NCI-H2196 (cell line): ENCODE data around the gene BCAS4.

ENCODE experiments used
- DNase-seq: peaks from one replicate; lab custom pipeline; 2025; ENCODE audit not compliant: unreplicated experiment; lab: John Stamatoyannopoulos, UW

BCAS4 gene

DNA sequence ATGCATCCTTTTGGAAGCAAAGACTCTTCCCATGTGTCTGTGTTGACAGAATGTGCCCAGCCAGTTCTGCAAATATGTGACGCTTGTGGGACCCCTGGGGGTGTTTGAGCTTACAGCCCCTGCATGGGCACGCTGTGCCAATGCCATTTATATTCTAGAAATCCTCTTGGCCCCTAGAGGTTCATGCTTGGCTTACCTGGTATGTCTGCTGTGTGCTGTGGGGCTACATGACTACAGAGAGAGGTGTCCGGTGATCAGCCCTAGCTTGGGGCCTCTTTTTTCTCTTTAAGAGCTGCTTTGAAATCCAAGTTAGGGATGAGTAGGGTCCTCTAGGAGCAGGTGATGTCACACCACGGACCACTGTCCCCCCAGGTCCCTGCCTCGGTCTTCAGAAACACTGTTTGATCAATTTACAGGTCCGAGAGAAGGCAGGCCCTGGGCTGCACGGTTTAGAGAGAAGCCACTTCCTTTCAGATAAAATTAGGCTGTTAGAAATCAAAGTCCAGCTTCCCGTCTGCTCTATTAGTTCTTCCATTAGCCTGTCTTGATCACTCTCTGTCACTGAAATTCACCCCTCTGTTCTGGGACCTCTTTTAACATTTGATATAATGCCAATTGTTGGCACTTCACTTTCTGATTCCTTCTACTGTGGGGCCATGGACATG is 26.5 kb downstream of the BCAS4 start:
- DNase-seq = no peak

DNA sequence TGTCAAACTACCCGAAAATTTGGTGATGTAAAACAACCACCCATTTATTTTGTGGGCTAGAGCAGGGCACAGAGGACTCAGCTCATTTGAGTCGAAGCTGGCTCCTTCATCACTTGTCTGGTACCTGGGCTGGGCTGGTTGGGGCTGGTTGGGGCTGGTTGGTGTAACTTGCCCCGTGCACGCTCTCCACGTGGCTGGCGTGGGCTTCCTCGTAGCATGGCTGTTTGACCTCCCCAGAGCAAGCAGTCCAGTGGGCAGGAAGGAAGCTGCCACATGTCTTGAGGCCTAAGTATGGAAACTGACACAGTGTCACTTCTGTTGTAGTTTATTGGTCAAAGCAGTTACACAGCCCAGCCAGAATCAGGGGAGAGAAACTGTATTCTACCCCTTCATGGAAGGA is 27.1 kb downstream of the BCAS4 start:
- no peak for DNase-seq

DNA sequence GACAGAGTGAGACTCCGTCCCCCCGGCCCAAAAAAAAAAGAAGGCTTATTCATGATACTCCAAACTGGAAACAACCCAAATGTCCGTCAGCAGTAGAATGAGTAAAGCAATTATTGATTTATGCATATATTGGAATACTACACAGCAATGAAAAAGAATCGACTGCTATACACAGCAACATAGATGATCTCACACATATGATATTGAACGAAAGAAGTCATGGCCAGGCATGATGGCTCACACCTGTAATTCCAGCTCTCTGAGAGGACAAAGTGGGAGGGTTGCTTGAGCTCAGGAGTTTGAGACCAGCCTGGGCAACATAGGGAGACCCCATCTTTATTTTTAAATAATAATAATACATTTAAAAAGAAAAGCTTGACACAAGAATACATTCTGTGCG is 28.5 kb downstream of the BCAS4 start:
- no peak for DNase-seq

DNA sequence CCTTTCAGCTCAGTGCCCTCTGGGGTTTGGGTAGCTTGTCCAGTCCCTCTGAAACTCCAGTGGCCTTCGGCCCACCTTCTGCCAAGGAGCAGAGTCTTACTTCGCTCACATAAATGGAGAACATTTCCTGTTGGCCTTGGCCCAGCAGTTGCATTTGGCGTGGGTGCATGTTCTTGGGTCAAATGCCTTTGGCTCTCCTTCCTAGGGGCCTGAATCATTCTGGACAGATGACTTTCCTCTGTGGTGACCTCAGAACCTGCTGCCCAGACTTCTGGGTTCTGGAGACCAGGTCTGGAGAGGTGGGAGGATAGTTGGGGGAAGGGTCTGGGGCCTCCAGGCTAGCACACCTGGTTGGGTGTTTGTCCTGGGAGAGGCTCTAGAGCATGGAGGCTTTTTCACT is 29.3 kb downstream of the BCAS4 start:
- peak; percentile 47 for DNase-seq

DNA sequence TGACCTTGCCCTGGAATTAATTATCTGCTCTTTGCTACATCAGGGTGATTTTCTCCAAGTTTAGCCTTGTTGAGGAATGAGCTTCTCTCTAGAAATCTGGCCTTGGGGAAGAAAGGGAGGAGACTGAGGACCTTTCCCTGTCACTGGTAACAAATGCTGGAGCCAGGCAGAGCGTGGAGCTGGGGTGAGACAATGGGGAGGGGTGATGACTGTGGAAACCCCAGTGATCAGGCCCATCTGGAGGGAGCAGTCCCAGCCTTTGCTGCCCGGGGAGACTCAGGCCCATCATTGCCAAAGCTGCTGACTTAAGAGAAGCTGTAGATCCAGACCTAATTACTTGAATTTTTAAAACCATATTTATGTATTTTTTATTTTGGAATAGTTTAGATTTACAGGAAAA is 31.3 kb downstream of the BCAS4 start:
- DNase-seq = no peak

DNA sequence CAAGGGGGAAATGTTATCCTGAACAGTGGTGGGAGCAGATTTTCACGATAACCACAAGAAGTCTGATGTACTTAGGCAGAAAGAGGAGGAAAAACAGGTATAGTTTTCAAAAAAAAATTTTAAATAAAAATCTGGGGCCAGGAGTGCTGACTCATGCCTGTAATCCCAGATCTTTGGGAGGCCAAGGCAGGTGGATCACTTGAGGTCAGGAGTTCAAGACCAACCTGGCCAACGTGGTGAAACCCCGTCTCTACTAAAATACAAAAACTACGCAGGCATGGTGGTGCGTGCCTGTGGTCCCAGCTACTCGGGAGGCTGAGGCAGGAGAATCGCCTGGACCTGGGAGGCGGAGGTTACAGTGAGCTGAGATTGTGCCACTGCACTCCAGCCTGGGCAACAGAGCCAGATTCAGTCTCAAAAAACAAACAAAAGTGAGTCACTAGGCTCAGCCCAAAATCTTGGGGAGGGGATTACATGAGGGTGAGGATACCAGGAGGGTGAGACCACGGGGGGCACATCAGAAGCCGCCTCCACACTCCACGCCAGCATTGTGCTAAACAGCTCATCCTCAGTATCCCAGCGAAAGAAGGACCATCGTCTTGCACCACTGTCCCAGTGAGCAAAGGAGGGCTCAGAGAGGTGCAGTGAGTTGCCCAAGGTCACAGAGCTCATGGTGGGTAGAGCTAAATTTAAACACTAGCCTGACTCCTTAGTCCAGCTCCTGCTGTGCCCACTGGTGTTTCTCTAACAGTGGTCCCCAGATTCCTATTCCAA is 33.7 kb downstream of the BCAS4 start:
- DNase-seq = no peak

DNA sequence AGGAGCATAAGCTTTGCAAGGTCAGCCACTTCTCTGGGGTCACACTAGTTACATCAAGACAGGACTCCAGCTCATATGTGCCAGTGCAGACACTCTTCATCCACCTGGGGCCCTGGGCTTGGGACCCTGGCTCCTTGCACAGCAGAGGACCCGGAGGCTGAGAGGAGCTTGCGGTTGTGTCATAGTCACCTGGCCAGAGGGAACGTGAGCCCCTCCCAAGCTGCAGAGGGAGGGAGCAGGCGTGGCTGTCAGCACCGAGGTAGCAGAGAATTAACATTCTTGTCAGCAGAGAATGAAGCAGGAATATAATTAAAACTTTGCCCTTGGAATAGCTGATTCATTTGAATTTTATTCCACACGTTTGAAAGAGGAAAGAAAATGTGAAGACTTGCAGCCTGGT is 36.8 kb downstream of the BCAS4 start:
- no peak for DNase-seq

DNA sequence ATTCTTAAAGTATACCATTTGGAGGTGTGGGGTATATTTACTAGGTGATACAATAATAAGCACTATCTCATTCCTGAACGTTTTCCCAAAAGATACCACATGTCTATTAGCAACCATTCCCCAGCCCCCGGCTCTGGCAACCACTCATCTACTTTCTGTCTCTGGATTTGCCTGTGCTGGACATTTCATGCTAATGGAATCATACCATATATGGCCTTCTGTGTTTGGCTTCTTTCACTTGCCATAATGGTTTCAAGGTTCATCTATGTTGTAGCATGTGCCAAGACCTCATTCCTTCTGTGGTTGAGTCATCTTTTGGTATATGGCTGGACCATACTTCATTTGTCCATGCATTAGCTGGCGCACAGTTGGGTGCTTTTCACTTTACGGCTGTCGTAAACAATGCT is 39.7 kb downstream of the BCAS4 start:
- DNase-seq = no peak

DNA sequence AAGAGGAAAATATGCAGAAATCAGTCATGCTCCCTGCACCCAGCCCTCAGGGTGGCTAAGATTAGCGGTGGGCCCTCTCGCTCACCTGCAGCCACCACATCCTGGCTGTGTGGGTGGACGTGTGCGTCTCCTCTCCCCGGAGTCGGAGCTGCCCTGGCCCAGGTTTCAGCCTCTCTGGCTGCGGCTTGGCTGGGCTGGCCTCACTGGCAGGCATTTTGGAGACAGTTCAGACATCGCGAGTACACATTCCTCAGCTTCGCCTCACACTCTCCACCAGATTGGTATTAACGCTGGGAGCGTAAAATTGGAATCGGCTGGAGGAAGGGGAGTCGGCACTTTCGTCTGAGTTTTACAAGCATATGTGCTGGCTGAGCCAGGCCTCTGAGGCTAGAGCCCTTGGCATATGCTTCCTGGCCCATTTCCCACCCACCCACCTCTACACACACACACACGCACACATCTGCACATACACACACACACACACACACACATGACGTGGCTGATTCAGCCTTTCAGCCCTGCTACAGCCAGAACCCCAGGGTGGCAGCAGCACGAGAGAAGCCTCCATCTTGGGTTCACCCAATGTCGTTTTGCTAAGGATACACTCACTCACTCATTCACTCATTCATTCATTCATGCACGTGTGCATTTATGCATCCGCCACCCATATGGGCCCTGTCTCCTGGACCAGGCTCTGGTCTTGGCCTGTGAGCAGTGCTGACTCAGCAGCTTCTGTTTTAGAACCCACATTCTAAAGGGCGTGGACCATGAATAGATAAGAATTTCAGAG is 42.9 kb downstream of the BCAS4 start:
- DNase-seq = no peak

DNA sequence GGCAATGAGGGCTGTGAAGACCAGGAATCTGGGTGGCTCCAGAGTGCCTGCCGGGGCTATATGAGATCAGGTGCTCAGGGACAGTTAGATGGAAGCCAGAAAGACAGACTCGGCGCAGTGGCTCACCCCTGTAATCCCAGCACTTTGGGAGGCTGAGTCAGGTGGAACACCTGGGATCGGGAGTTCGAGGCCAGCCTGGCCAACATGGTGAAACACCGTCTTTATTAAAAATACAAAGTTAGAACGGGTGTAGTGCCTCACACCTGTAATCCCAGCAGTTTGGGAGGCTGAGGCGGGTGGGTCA is 43.4 kb downstream of the BCAS4 start:
- DNase-seq = no peak

DNA sequence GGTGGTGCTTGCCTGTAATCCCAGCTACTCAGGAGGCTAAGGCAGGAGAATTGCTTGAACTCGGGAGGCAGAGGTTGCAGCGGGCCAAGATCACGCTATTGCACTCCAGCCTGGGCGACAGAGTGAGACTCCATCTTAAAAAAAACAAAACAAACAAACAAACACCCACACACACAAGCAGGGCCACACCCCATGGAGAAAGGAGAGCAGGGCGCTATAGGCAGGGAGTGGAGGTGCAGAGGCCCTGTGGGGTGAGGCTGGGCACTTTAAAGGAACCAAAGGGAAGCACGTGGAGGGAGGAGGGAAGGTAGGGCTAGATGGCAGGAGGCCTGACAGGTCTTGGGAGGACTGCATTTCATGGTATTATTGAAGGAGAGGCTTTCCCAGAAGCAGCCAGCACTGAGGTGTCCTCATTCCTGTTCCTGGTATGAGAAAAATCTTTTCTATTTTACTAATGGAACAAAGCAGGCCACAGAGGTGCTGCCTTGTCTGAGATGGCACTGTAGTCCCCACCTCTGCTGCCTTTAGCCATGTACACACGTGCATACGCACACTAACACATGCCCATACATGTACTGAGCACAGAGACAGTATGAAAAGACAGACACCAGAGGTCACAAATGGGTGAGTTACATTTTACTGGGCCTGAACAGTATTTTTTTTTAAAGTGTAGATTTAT is 44.0 kb downstream of the BCAS4 start:
- DNase-seq = no peak

DNA sequence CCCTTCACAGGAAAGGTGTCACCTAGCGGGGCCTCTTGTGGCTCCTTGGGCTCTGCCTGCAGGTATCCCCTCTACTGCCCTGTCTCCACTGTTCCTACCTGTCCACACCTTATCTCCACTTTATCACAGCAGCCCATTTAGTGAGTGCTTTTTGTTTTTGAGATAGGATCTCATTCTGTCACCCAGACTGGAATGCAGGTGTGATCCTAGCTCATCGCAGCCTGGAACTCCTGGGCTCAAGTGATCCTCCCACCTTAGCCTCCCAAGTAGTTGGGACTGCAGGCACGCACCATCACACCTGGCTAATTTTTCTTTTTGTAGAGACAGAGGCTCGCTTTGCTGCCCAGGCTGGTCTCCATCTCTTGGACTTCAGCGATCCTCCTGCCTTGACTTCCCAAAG is 48.0 kb downstream of the BCAS4 start:
- DNase-seq = no peak

DNA sequence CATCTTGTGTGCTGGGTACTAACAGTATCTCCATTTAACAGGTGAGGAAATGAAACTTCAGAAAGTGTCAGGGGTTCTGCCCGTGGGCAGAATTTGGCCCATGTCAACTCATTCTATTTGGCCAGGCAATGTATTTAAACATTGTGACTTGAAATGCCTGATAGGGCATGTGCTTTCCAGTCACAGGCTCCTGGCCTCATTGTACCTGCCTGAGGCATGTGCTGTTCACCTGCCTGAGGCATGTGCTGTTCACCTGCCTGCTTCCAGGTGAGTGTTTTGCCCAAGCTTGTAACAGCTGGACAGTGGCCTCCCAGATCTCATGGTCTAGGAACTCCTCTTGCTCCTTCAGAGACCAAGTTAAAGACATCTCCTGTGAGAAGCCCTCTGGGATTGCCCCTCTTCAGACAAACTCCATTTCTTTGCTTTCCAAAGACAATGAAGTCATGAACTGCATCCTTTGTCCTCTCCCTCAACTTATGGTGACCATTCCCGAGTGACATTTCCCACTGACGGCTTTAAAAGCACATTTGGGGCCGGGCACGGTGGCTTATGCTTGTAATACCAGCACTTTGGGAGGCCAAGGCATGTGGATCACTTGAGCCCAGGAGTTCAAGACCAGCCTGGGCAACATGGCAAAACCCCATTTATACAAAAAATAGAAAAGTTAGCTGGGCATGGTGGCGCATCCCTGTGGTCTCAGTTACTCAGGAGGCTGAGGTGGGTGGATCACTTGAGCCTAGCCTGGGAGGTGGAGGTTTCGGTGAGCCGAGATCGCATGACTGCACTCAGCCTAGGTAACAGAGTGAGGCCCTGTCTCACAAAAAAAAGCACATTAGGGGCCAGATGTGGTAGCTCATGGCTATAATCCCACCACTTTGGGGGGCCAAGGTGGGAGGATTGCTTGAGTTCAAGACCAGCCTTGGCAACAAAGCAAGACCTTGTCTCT is 48.7 kb downstream of the BCAS4 start:
- no peak for DNase-seq

DNA sequence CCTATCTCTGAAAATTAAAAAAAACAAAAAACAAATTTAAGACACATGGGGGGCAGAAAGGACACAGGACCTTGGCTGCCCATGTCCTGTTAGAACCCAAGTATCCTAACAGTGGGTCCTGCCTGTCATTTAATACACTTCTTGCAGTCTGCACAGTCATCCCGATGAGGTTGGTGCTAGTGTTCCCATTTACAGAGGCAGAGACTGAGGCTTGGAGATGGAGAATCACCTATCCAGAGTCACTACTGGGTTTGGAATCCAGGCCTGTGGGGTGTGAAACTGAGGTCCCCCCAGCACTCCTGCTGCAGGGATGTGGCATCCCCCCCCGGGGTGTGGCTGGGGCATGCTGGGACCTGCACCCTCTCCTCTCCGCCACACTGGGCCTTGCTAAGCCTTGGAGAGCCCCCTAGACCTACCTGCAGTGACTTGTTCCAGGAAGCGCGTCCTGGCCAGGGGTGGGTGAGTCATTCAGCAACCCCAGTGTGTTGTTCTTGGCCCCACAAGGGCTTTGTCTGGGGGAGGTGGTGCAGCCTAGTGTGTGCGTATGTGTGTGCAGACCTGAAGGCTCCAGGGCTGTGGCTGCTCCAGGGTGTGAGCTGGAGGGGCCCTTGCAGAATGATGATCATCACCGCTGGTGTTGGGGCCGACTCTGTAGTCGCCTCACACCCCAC is 49.7 kb downstream of the BCAS4 start:
- DNase-seq = no peak

DNA sequence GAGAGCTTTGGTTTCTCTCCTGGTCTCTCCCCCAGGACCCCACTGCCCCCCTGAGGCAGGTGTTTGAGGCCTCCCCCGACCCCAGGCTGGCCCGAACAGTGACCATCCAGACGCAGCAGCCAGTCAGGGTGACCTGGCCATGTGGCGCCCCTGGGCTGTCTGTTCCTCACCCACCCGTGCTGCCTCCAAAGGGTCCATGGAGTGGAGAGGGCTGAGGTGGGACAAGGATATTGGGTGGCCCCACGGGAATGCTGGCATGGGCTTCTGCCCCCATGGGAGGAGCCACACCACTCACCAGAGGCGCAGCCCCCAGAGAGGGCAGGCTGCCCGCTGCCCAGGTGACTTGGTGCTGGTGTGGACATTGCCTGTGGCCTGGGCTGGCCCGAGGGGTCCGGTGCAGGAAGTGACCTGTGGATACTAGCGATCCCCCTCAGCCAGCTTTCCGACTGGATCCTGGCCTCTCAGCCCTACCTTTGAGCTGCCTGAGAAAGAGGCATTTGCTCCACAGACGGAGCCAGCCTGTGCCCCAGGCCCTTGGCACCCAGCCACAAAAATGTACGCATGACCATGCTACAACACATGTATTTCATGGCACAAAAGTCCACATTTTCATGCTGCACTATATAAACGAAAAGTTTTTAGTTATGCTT is 50.8 kb downstream of the BCAS4 start:
- DNase-seq = no peak

DNA sequence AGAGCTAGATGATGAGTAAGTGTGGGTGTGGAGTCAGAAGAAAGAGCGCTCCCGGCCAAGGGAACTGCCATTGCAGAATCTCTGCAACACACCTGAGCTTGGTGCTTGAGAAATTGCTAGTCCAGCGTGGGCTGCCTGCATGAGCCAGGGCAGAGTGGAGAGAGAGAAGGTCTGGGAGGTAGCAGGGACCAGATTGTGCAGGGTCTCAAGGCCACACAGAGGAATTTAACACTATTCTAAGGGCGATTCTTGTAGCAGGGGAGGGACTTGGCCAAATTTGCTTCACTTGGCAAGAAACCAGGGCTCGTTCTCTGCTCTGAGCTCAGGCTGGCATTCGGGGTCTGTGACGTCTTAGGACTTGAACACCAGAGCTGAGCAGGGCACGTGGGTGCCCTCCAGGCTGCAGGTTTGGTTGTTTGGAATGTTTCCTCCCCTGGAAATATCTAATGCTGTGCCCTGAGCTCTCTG is 53.5 kb downstream of the BCAS4 start:
- DNase-seq = peak; percentile 35

DNA sequence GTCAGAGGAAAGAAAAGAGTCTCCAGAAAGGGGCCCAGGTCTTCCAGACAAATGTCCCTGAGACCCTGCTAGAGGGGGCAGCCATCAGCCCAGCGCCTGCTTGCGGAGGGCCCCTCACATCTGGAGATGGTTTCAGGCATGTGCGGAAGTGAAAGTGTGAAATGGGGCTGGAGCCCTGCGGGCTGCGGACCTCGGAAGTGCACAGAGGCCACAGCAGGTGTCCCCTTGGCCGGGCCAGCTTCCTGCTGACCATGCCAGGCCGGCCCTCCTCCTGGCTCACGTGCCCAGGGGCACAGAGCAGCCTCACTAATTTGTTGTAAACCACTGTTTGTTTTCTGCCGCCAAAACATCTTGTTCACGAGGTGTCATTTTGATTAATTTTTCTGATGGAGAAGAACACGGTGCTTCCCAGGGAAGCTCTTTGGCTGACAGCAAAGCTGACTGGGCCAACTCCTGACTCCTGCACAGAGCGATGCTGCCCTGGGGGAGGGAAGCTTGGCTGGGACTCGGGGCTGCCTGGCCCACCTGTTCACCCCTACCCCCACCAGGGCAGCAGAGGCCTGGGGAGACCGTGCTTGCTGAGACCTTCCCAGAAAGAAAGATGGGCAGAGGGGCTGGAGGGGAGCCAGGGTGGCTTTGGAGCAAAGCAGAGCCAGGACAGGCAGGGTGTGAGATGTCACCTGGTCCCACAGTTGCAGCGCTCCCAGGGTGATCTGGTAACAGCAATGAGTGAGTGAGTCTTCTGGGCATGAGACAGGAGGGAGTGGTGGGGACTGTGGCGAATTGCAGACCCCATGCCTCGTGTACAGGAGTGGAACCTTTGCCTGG is 54.2 kb downstream of the BCAS4 start:
- DNase-seq = peak; percentile 55

DNA sequence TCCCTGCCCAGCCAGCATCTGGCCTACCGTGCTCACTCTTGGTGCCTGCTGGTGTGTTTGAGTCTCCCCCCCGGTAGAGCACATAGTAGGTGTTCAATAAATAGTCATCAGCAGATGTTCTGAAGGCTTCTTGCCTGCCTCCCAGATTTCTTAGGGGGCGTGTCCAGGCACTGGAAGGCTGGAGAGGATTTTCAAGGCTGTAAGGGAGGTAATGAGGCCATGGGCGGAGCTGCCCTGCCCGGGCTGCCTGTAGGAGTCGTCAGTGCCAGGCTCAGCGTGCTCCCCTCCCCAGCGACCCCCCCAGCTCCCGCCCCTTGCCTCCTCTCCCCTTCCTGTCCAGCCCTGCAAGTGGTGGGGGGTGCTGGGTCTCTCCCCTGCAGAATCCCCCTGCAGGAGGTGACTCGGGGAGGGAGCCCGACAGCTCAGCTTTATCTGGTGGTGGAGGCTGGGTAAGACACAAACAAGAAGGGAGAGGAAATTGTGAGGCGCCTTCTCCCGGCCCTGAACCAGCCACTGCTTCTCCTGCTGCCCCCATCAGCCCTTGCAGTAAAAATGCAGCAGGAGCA is 55.9 kb downstream of the BCAS4 start:
- DNase-seq = no peak
